Astrocyte (in vitro differentiated cells and primary cell): Measurements from ENCODE around the gene CTAGE1. TPM values are rescaled to one million over a fixed set of nuclear protein-coding genes. Genes with fewer than 3 reads are reported as not detected.

Experiments
- DNase-seq: peaks from one replicate; pipeline ENCODE4 v3.0.0-alpha.2; 2010; ENCODE audit warnings: low read depth
- FAIRE-seq: peaks from 2 replicates; lab custom pipeline; 2011; peaks lifted over from hg19 to GRCh38; lab: Jason Lieb, UNC
- H2AFZ ChIP-seq: 2 replicates; pipeline ENCODE4 v1.6.0; 2012; ENCODE audit warnings: low read depth, low read length, inconsistent platforms
- H3K27ac ChIP-seq: 2 replicates; pipeline ENCODE4 v1.5.1; 2011; ENCODE audit warnings: low read depth, low read length, inconsistent platforms
- H3K27me3 ChIP-seq: 2 replicates; pipeline ENCODE4 v1.6.0; 2011; ENCODE audit warnings: low read length, inconsistent platforms; ENCODE audit not compliant: insufficient read depth
- H3K36me3 ChIP-seq: 2 replicates; pipeline ENCODE4 v1.5.1; 2011; ENCODE audit warnings: low read length, inconsistent platforms; ENCODE audit not compliant: insufficient read depth
- H3K4me1 ChIP-seq: 2 replicates; pipeline ENCODE4 v1.5.1; 2011; ENCODE audit warnings: low read length, inconsistent platforms; ENCODE audit not compliant: insufficient read depth
- H3K4me2 ChIP-seq: 2 replicates; pipeline ENCODE4 v1.6.0; 2012; ENCODE audit warnings: low read length, inconsistent platforms
- H3K4me3 ChIP-seq: 2 replicates; pipeline ENCODE4 v1.5.1; 2011; ENCODE audit warnings: low read depth, mild to moderate bottlenecking, low read length, inconsistent platforms; ENCODE audit not compliant: insufficient read depth
- H3K79me2 ChIP-seq: 2 replicates; pipeline ENCODE4 v1.6.0; 2012; ENCODE audit warnings: mild to moderate bottlenecking, low read length, inconsistent platforms; ENCODE audit not compliant: insufficient read depth
- H3K9ac ChIP-seq: 2 replicates; pipeline ENCODE4 v1.6.0; 2012; ENCODE audit warnings: mild to moderate bottlenecking, low read length, inconsistent platforms
- H3K9me3 ChIP-seq: 2 replicates; pipeline ENCODE4 v1.5.1; 2012; ENCODE audit warnings: low read depth, mild to moderate bottlenecking, low read length, inconsistent platforms; ENCODE audit not compliant: insufficient read depth
- H4K20me1 ChIP-seq: 2 replicates; pipeline ENCODE4 v1.6.0; 2012; ENCODE audit warnings: low read length, inconsistent platforms; ENCODE audit not compliant: insufficient read depth
- H3K27ac Mint-ChIP-seq: one replicate; pipeline ENCODE4 v1.8.0; 2021; ENCODE audit warnings: mild to moderate bottlenecking, mixed read lengths; ENCODE audit not compliant: unreplicated experiment
- H3K27me3 Mint-ChIP-seq: one replicate; pipeline ENCODE4 v1.8.0; 2021; ENCODE audit warnings: low read depth, mixed read lengths; ENCODE audit not compliant: unreplicated experiment
- H3K36me3 Mint-ChIP-seq: one replicate; pipeline ENCODE4 v1.8.0; 2021; ENCODE audit warnings: low read depth, mixed read lengths; ENCODE audit not compliant: unreplicated experiment
- H3K4me1 Mint-ChIP-seq: one replicate; pipeline ENCODE4 v1.8.0; 2021; ENCODE audit warnings: low read depth, mixed read lengths; ENCODE audit not compliant: unreplicated experiment
- H3K4me3 Mint-ChIP-seq: one replicate; pipeline ENCODE4 v1.8.0; 2021; ENCODE audit warnings: mild to moderate bottlenecking, moderate library complexity, mixed read lengths; ENCODE audit not compliant: unreplicated experiment
- H3K9me3 Mint-ChIP-seq: one replicate; pipeline ENCODE4 v1.8.0; 2021; ENCODE audit warnings: mild to moderate bottlenecking, mixed read lengths; ENCODE audit not compliant: unreplicated experiment
- CTCF ChIP-seq: IDR thresholded peaks from 2 replicates; pipeline ENCODE4 v1.5.1; 2011; ENCODE audit warnings: low read depth, mild to moderate bottlenecking, inconsistent platforms, low read length, moderate library complexity; ENCODE audit not compliant: insufficient read depth
- EZH2 ChIP-seq: IDR thresholded peaks from 2 replicates; pipeline ENCODE4 v1.6.1; 2012; ENCODE audit warnings: mild to moderate bottlenecking, low read length, inconsistent platforms; ENCODE audit not compliant: insufficient read depth
- total RNA-seq: library from RNA; stranded (reverse); gene quantifications from 2 replicates; pipeline ENCODE4 v1.2.1, GENCODE V29; 2021

CTAGE1 gene
- total RNA-seq, 1 donor from 2014 or later: 0.30 TPM

DNA sequence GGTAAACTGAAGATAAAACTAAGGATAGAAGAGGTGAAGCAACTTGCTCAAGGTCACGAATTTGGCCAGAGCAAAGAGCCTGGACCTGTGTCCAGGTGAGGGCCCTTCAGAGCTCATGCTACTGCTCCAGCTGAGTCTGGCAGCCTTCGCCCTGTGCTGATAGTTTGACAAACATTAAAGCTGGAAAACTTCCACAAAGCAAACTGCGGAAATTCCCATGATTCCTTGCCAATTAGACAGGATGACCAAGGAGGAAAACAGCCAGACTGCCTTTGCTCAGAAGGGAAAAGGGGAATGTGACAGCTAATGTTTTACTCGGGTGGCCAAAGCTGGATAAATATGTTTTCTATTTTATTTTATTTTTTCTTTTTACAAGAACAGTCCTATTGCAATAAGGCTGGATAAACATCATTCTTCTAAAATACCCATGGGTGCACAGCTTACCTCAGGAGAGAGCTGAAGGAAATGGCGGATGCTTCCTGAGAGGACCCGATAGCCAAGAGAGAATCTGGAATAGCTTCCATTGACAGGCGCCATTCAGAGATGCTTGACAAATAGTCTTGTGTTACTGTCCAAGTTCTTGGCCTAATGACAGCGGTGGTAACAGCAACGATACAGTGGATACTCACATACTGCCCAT, 5.3 kb upstream of the CTAGE1 start:
- H3K27ac Mint-ChIP-seq: no peak overlapping the region
- no peak overlapping the region for H3K27ac ChIP-seq

GRCh38 chr18:22420652-22421051, 2.9 kb upstream of the CTAGE1 start:
- peaks cover 17% of the 10 kb centered on the region for H3K4me1 Mint-ChIP-seq
- H3K9me3 ChIP-seq: peaks cover 3% of the 10 kb centered on the region
- peaks cover 7% of the 10 kb centered on the region for H3K9me3 Mint-ChIP-seq
- FAIRE-seq: no peak
- no peaks in the 10 kb centered on the region for H3K79me2 ChIP-seq
- H3K4me2 ChIP-seq: no peak overlapping the region
- no peak overlapping the region for H3K4me3 Mint-ChIP-seq
- H3K9ac ChIP-seq: no peak overlapping the region
- H3K27ac ChIP-seq: no peak overlapping the region
- H2AFZ ChIP-seq: no peak overlapping the region
- H3K36me3 Mint-ChIP-seq: peaks cover 1% of the 10 kb centered on the region
- TF ChIP-seq CTCF (no peak), EZH2 (no peak)
- no peaks in the 10 kb centered on the region for H3K27me3 ChIP-seq
- no peaks in the 10 kb centered on the region for H4K20me1 ChIP-seq
- no peak overlapping the region for H3K27ac Mint-ChIP-seq
- H3K36me3 ChIP-seq: no peaks in the 10 kb centered on the region
- no peaks in the 10 kb centered on the region for H3K27me3 Mint-ChIP-seq
- no peak overlapping the region for H3K4me3 ChIP-seq
- no peaks in the 10 kb centered on the region for H3K4me1 ChIP-seq
- DNase-seq: no peak

More for the DNA sequence above, 5.3 kb upstream of the CTAGE1 start:
- Mint-ChIP-seq H3K9me3 (peaks cover 7% of the 10 kb centered on the region), H3K36me3 (no peaks in the 10 kb centered on the region), H3K4me3 (no peak overlapping the region), H3K4me1 (peaks cover 6% of the 10 kb centered on the region), H3K27me3 (peaks cover under 1% of the 10 kb centered on the region)
- H3K4me3 ChIP-seq: no peak overlapping the region
- no peaks in the 10 kb centered on the region for H3K4me1 ChIP-seq
- TF ChIP-seq CTCF (no peak), EZH2 (no peak)
- no peak for FAIRE-seq
- H3K4me2 ChIP-seq: no peak overlapping the region
- H3K27me3 ChIP-seq: no peaks in the 10 kb centered on the region
- peak; percentile 73 for DNase-seq
- no peaks in the 10 kb centered on the region for H4K20me1 ChIP-seq
- no peaks in the 10 kb centered on the region for H3K36me3 ChIP-seq
- no peak overlapping the region for H2AFZ ChIP-seq
- H3K79me2 ChIP-seq: no peaks in the 10 kb centered on the region
- peaks cover 1% of the 10 kb centered on the region for H3K9me3 ChIP-seq
- no peak overlapping the region for H3K9ac ChIP-seq

- H3K9me3 Mint-ChIP-seq: peaks cover 11% of the 10 kb centered on the region
- no peak overlapping the region for H3K4me3 Mint-ChIP-seq
- no peaks in the 10 kb centered on the region for H3K36me3 Mint-ChIP-seq
- no peak overlapping the region for H3K4me3 ChIP-seq
- H2AFZ ChIP-seq: no peak overlapping the region
- peaks cover 14% of the 10 kb centered on the region for H3K27me3 Mint-ChIP-seq
- H3K4me2 ChIP-seq: no peak overlapping the region
- no peaks in the 10 kb centered on the region for H3K36me3 ChIP-seq
- no peaks in the 10 kb centered on the region for H3K9me3 ChIP-seq
- no peaks in the 10 kb centered on the region for H3K4me1 ChIP-seq
- peaks cover 6% of the 10 kb centered on the region for H3K4me1 Mint-ChIP-seq
- no peak overlapping the region for H3K9ac ChIP-seq
- H4K20me1 ChIP-seq: no peaks in the 10 kb centered on the region
- TF ChIP-seq CTCF (no peak), EZH2 (no peak)
- DNase-seq: peak; percentile 92
- H3K27ac Mint-ChIP-seq: no peak overlapping the region
- no peak for FAIRE-seq
- no peaks in the 10 kb centered on the region for H3K79me2 ChIP-seq
- no peaks in the 10 kb centered on the region for H3K27me3 ChIP-seq
- no peak overlapping the region for H3K27ac ChIP-seq
These were observed 5.4 kb downstream of the CTAGE1 start for GRCh38 chr18:22412176-22412911.
